Measurements from ENCODE around the gene COX14. TPM values are rescaled to one million over a fixed set of nuclear protein-coding genes. Genes with fewer than 3 reads are reported as not detected.
A peak's percentile ranks its signal among the peaks of the same experiment; 100 is the strongest.

COX14 gene
- 243 TPM for total RNA-seq
- long read RNA-seq, transcript COX14-203 (2 exons, 739 nt) = major isoform, 72 of 75 reads
- long read RNA-seq, partial matches to known transcripts = 0 of 75 reads
- long read RNA-seq, other reads (novel, unspliced or antisense) = 2 of 75 reads

DNA sequence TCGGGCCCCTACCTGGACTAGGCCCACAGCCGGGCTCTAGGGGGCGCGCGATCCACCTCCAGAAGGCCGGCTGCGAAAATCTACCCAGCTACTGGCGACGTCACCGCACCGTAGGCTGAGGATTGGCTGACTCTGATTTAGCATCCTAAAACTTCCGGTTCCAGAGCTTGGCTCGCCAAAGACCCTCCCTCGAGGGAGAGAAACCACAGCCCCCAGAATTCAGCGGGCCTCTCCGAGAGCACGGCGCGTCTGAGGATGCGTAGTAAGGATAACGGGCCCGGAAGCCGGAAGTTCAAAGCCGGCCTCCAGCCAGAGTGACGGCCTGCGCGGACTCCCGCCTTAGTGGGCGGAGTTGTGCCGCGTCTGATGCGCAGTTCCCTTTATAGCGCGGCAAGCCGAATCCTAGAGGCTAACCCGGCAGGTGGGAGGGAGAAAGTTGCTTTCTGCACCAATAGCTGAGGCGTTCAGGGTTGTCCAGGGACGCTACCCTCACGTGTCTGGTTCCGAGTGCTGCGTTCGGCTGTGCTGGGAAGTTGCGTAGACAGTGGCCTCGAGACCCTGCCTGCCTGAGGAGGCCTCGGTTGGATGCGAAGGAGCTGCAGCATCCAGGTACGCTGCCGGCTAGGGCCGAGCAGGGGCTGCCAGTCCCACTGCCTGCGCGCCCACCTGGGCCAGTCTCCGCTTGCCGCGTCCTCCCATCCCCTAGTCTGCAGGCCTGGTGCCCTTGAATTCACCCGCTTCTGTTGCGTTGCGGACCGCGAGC lies at the start of gene COX14:
Gene COX14, plus strand, starts transcription at position 544 of the 763 bp plus-strand sequence. CDS start 7,808 bp downstream, outside the sequence.
- intact Hi-C loops (cut with DNase I) = no loop called here
- DNase-seq (peak; percentile 99), ATAC-seq (ENCODE audit: poor library complexity) (peak; percentile 87)

- no peak for DNase-seq
- no peak for ATAC-seq (ENCODE audit: poor library complexity)
- intact Hi-C loops (cut with DNase I) = no loop called here
These were observed 49.1 kb upstream of the COX14 start for GRCh38 chr12:50062728-50063460.

- DNase-seq = no peak
These were observed 46.2 kb upstream of the COX14 start for GRCh38 chr12:50065726-50066310.

GRCh38 chr12:50066402-50066801 lies 45.6 kb upstream of the COX14 start:
- ATAC-seq (ENCODE audit: poor library complexity) (peak; percentile 36), DNase-seq (no peak)

More at GRCh38 chr12:50065726-50066310, 46.2 kb upstream of the COX14 start:
- intact Hi-C loops (cut with DNase I) = no loop called here
- ATAC-seq (ENCODE audit: poor library complexity) = no peak

DNA sequence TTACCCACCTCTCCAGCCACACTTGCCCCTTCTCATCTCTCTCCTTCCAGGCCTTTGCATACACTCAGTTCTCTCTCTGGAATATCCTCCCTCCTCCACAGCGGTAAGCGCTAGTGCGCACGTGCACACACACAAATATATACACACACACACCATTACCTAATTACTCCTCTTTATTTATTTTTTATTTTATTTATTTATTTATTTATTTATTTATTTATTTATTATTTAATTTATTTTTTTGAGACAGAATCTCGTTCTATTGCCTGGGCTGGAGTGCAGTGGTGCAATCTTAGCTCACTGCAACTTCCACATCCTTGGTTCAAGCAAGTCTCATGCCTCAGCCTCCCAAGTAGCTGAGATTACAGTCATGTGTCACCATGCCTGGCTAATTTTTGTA lies 43.0 kb upstream of the COX14 start:
- ATAC-seq (ENCODE audit: poor library complexity) = no peak
- DNase-seq = no peak
- intact Hi-C loops (cut with DNase I) = no loop called here

More at GRCh38 chr12:50066402-50066801, 45.6 kb upstream of the COX14 start:
- intact Hi-C loops (cut with DNase I) = no loop called here

GRCh38 chr12:50069539-50069938 lies 42.5 kb upstream of the COX14 start:
- DNase-seq = no peak
- ATAC-seq (ENCODE audit: poor library complexity) = no peak
- intact Hi-C loops (cut with DNase I) = no loop called here

DNA sequence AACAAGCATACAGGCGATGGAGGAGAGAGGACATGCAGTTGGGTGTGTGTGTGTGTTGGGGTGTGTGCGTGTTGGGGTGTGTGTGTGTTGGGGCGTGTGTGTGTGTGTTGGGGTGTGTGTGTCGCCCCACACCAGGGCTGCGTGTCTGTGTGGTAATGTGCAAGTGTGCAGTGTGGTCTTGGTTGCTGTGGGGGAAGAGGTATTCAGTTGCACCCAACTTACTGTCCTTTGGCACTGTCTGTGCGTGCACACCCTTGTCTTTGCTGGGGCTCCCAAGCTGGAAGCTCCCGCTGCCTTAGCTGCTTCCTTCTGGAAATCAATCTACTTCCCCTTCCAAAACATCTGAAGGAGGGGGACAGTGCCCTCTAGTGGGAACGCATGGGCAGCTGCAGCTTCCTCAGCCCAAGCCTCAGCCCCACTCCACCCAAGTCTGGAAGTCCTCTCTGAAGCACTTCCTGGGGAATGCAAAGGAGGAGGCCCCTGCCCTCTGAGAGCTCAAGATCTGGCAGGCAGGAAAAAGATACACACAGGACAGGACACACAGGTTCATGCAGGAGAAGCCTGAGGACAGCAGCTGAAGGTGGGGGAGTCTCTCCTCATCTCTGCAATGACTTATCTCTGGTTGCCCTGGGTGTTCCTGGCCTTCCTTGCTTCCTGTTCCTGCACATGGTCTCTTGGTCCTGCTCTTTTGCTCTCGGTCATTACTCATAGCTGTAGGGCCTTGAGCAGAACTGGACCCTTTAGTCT lies 41.5 kb upstream of the COX14 start:
- peak; percentile 84 for DNase-seq
- peak; percentile 82 for ATAC-seq (ENCODE audit: poor library complexity)
- intact Hi-C loops (cut with DNase I) = loop anchor here (5.0 kb wide), 3 partner anchors 103 to 203 kb away; no protein-coding TSS in a partner anchor

DNA sequence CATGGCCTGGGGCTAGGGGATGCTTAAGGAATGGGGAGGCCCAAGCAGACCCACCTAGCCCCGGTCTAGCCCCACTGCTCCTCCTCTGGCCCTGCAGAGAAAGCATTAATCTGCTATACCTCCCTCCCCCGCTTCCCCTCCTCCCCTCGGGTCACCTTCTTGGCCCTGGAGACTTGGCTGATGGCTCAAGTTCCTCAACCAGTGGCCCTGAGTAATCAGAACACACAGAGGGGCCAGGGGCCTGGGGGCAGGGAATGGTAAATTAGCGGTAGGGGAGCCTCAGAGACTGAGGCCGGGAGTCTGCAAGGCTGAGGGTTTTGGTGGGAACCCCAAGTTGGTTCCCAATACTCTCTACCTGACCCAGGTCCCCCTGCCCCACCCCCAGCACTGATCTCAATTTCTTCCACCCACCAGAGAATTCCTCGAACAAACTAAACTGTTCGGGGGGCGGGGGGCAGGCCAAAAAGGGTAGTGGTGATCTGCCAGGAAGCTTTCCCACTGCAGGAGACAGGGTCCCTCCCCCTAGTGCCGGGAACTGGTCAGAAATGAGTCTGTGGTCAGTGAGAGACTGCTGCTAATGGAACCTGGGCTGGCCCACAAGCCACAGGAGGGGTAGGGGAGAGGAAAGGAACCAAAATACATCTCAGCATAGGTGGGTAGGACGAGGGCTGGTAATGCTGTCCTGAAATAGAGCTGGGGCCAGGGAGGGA lies 39.7 kb upstream of the COX14 start:
- intact Hi-C loops (cut with DNase I) = loop anchor here (5.0 kb wide), 3 partner anchors 105 to 205 kb away; no protein-coding TSS in a partner anchor
- DNase-seq (no peak), ATAC-seq (ENCODE audit: poor library complexity) (no peak)

- no peak for ATAC-seq (ENCODE audit: poor library complexity)
- intact Hi-C loops (cut with DNase I) = loop anchor here (5.0 kb wide), 3 partner anchors 104 to 206 kb away; no protein-coding TSS in a partner anchor
- no peak for DNase-seq
These were observed 38.8 kb upstream of the COX14 start for GRCh38 chr12:50073206-50073605.

- no peak for ATAC-seq (ENCODE audit: poor library complexity)
These were observed 38.3 kb upstream of the COX14 start for GRCh38 chr12:50073712-50074111.

DNA sequence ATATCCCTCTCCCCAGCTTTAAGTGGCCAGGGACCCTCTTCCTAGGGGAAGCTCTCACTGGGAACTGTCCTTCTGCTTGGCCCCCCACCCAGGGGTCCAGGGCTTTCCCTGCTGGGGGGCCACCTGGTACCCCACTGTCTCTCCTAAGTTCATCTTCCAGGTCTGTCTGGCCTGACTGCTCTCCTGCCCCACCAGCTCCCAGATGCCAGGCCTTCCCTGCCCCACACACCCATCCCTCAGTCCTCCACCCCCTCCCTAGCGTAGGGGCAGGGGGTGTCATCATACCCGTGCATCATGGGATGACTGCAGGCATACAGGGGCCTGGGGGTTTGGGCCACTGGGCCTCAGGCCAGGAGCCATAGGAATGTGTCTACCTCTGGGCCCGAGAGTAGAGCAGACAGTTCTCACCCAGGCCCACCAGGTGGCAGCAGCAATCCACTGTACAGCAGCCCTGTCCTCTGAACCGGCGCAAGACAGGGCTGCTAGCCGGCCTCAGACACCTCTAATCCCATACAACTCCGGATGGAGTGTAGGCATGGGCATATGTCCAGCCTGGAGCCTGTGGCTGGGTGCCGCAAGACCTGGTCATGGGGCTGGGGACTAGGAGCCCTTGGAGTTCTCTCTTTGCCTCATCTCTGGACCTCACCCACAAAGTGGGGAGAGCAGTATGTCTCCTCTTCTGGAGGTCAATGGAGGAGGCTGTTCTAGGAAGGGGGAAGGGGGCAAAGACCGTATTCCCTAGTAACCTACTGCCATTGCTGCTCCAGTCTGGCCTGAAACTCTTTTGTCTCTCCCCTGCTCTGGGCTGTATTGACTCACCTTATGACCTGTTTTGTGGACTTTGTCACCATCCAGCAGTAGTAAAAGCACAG lies 36.9 kb upstream of the COX14 start:
- ATAC-seq (ENCODE audit: poor library complexity) = peak; percentile 95

More at GRCh38 chr12:50073712-50074111, 38.3 kb upstream of the COX14 start:
- intact Hi-C loops (cut with DNase I) = loop anchor here (5.0 kb wide), 3 partner anchors 104 to 206 kb away; no protein-coding TSS in a partner anchor
- DNase-seq = no peak

DNA sequence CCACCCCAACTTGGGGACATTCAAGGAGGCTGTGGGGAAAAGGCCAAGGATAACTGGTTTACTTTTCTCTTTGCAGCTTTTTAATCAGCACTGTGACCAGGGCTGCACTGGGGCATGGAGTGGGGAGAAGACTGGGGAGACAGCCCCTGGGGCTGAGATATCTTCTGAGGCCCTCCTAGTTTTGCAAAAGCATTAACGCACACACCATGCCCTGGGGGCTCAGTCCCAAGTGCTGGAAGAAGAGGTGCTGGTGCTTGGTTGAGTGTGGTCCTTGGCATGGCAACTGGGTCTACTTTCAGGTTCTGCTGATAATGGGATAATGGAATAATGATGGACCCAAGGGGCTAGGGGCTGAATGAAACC lies 36.2 kb upstream of the COX14 start:
- ATAC-seq (ENCODE audit: poor library complexity) (no peak), DNase-seq (no peak)
- intact Hi-C loops (cut with DNase I) = no loop called here

More for the DNA sequence above, 36.9 kb upstream of the COX14 start:
- intact Hi-C loops (cut with DNase I) = loop anchor here (5.0 kb wide), 3 partner anchors 102 to 208 kb away; no protein-coding TSS in a partner anchor
- peak; percentile 89 for DNase-seq

DNA sequence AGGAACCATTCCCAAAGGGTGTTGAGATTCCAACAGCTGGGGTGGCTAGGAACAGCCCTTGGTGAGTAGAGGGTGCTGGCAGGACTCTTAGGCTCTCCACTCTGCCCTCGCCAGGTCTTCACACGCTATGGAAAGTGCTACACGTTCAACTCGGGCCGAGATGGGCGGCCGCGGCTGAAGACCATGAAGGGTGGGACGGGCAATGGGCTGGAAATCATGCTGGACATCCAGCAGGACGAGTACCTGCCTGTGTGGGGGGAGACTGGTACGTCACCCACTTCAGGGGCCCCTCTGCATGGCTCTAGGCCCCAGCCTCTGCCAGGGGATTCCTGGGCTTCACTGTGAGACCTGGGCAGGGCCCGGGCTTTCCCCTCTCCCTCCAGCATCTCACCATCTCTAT lies 34.9 kb upstream of the COX14 start:
- ATAC-seq (ENCODE audit: poor library complexity) = no peak
- intact Hi-C loops (cut with DNase I) = no loop called here
- no peak for DNase-seq

GRCh38 chr12:50078281-50078680 lies 33.8 kb upstream of the COX14 start:
- DNase-seq (no peak), ATAC-seq (ENCODE audit: poor library complexity) (no peak)
- intact Hi-C loops (cut with DNase I) = no loop called here

- intact Hi-C loops (cut with DNase I) = no loop called here
- ATAC-seq (ENCODE audit: poor library complexity) = no peak
- no peak for DNase-seq
These were observed 32.3 kb upstream of the COX14 start for GRCh38 chr12:50079771-50080170.

GRCh38 chr12:50081096-50081808 lies 30.8 kb upstream of the COX14 start:
- intact Hi-C loops (cut with DNase I) = no loop called here
- no peak for DNase-seq
- no peak for ATAC-seq (ENCODE audit: poor library complexity)

All from Right ventricle myocardium superior (tissue), 1 donor.